Measurements from ENCODE around the gene ADI1.

ADI1 gene

GRCh38 chr2:3519255-3520205 is at the start of gene ADI1:
ADI1 (minus strand) TSS chr2:3519531; CDS start chr2:3519487, 44 bp downstream.
- TF ChIP-seq CTCF (IDR thresholded peaks at IDR 0.05; ENCODE audit: control extremely low read depth, extremely low read depth, low read depth, missing control alignments), result no peak
- ChIA-PET CTCF (interaction anchor here (1.2 to 1.6 kb wide), 3 partner anchors 9 to 132 kb away, joined by 3 to 5 read pairs (median 3); no protein-coding TSS in a partner anchor), POLR2A (interaction anchor here (0.6 to 1.0 kb wide), 4 partner anchors 39 to 132 kb away, joined by 4 to 7 read pairs (median 5); partner anchors contain the start of gene RNASEH1)
- DNase-seq (ENCODE audit: extremely low spot score), result peak; percentile 84

DNA sequence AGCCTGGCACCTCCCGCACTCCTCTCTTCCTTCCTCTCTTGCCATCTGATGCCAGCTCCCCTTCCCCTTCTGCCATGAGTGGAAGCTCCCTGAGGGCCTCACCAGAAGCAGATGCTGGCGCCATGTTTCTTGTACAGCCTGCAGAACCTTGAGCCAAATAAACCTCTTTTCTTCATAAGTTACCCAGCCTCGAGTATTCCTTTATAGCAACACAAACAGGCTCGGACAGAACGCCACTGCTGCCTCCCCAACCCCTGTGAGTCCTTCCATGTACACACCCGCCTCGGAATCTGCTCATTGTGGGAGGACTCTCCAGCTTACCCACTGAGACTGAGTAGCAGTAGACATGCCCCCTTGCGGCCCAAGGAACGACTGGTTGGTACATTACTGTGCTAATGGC is 47.5 kb upstream of the ADI1 start:
- CTCF ChIA-PET, result no interaction called here
- no peak for TF ChIP-seq CTCF (IDR thresholded peaks at IDR 0.05; ENCODE audit: control extremely low read depth, extremely low read depth, low read depth, missing control alignments)
- POLR2A ChIA-PET, result no interaction called here

GRCh38 chr2:3565117-3565516 is 45.8 kb upstream of the ADI1 start:
- DNase-seq (ENCODE audit: extremely low spot score), result no peak
- POLR2A ChIA-PET, result no interaction called here
- no peak for TF ChIP-seq CTCF (IDR thresholded peaks at IDR 0.05; ENCODE audit: control extremely low read depth, extremely low read depth, low read depth, missing control alignments)
- CTCF ChIA-PET, result interaction anchor here (1.4 kb wide), 1 partner anchor 87 kb away, joined by 4 read pairs; no protein-coding TSS in a partner anchor

More for the DNA sequence above, 47.5 kb upstream of the ADI1 start:
- DNase-seq (ENCODE audit: extremely low spot score), result no peak

GRCh38 chr2:3563521-3563976 is 44.2 kb upstream of the ADI1 start:
- no peak for TF ChIP-seq CTCF (IDR thresholded peaks at IDR 0.05; ENCODE audit: control extremely low read depth, extremely low read depth, low read depth, missing control alignments)
- CTCF ChIA-PET, result interaction anchor here (1.0 to 1.4 kb wide), 3 partner anchors 9 to 88 kb away, joined by 3 to 4 read pairs (median 3); no protein-coding TSS in a partner anchor
- DNase-seq (ENCODE audit: extremely low spot score), result peak; percentile 49
- POLR2A ChIA-PET, result no interaction called here

GRCh38 chr2:3558205-3559014 is 39.1 kb upstream of the ADI1 start, which contains the start of gene RNASEH1:
RNASEH1 (minus strand) TSS chr2:3558333; CDS start chr2:3558260, 73 bp downstream.
- ChIA-PET POLR2A (interaction anchor here (1.0 to 1.4 kb wide), 6 partner anchors 15 to 52 kb away, joined by 3 to 6 read pairs (median 5); partner anchors contain the start of gene RPS7), CTCF (interaction anchor here (0.6 to 2.1 kb wide), 5 partner anchors 16 to 134 kb away, joined by 3 to 13 read pairs (median 5); no protein-coding TSS in a partner anchor)
- peak; percentile 100 for DNase-seq (ENCODE audit: extremely low spot score)
- TF ChIP-seq CTCF (IDR thresholded peaks at IDR 0.05; ENCODE audit: control extremely low read depth, extremely low read depth, low read depth, missing control alignments), result peak; percentile 3
